Lung (tissue), 12 donors: ENCODE measurements around the gene ABCD2. TPM values are rescaled to one million over a fixed set of nuclear protein-coding genes. Genes with fewer than 3 reads are reported as not detected.

Source experiments
- ATAC-seq: fragments of 200-7000 bp; cut with Tn5 transposase; one replicate; pipeline ENCODE4 v1.9.1; 2020; ENCODE audit warnings: moderate number of reproducible peaks; ENCODE audit not compliant: insufficient read depth, low FRiP score
- DNase-seq, 3 donors: peaks; one replicate each; pipeline ENCODE4 v3.0.0-alpha.2; 2013 to 2017
- H3K27ac ChIP-seq, 2 donors: one replicate each; pipeline ENCODE4 v1.5.1; 2013; ENCODE audit warnings: mild to moderate bottlenecking in 2 of 2, moderate library complexity in 2 of 2, control low read depth in 1 of 2, inconsistent platforms in 1 of 2, low read depth in 1 of 2, low read length in 1 of 2
- H3K27me3 ChIP-seq, 3 donors: one replicate each; pipeline ENCODE4 v1.5.1; 2013; ENCODE audit warnings: low read length in 2 of 3; ENCODE audit not compliant: control insufficient read depth in 3 of 3, insufficient read depth in 3 of 3
- H3K36me3 ChIP-seq, 4 donors: one replicate each; pipeline ENCODE4 v1.5.1; 2013; ENCODE audit warnings: low read length in 4 of 4, mild to moderate bottlenecking in 1 of 4, moderate library complexity in 1 of 4; ENCODE audit not compliant: control insufficient read depth in 4 of 4, insufficient read depth in 4 of 4
- H3K4me1 ChIP-seq, 5 donors: one replicate each; pipeline ENCODE4 v1.5.1; 2013; ENCODE audit warnings: low read length in 5 of 5, mild to moderate bottlenecking in 2 of 5, moderate library complexity in 1 of 5; ENCODE audit not compliant: control insufficient read depth in 5 of 5, insufficient read depth in 5 of 5
- H3K4me3 ChIP-seq: one replicate; pipeline ENCODE4 v1.5.1; 2013; ENCODE audit warnings: mild to moderate bottlenecking, control low read depth, moderate library complexity
- H3K9ac ChIP-seq, 2 donors: one replicate each; pipeline ENCODE4 v1.5.1; 2013; ENCODE audit warnings: low read length in 2 of 2, control low read depth in 1 of 2; ENCODE audit not compliant: insufficient read depth in 1 of 2
- H3K9me3 ChIP-seq, 4 donors: one replicate each; pipeline ENCODE4 v1.5.1; 2013; ENCODE audit warnings: low read length in 3 of 4, mild to moderate bottlenecking in 1 of 4, moderate library complexity in 1 of 4; ENCODE audit not compliant: control insufficient read depth in 4 of 4, insufficient read depth in 3 of 4
- WGBS, 2 donors: extraction: QIAGEN DNeasy Blood & Tissue Kit; methylation state at CpG; one replicate each; pipeline ENCODE4 v1.1.7; 2013; 5-methylcytosine and 5-hydroxymethylcytosine counted together
- polyA plus RNA-seq, 2 donors: library from polyadenylated mRNA; stranded (reverse); fragments of 200-250 nt; gene quantifications; one replicate each; pipeline ENCODE4 v1.2.1, GENCODE V29; 2013
- total RNA-seq, 2 donors: library from RNA; depleted of rRNA in 1 of 2; stranded (reverse); fragments of >200 nt in 1 of 2; gene quantifications; one replicate each; pipeline ENCODE4 v1.2.1, GENCODE V29; 2014 to 2021
- TF ChIP-seq, protein P1 (sequence below): IDR thresholded peaks from 2 replicates; pipeline ENCODE4 v1.5.1; 2012; ENCODE audit warnings: mild to moderate bottlenecking; ENCODE audit errors: control extremely low read depth, extremely low read depth
- donor health status: control.
- donor health status: control.
- donor health status: Bipolar disorder and iron deficiency.
- donor health status: healthy.
- donor health status: DM: yes; HTN: yes; CAD: no.

Gene ABCD2
- total and polyA plus RNA-seq, 4 donors: 0.13 to 1.1 (median 0.47) TPM

DNA sequence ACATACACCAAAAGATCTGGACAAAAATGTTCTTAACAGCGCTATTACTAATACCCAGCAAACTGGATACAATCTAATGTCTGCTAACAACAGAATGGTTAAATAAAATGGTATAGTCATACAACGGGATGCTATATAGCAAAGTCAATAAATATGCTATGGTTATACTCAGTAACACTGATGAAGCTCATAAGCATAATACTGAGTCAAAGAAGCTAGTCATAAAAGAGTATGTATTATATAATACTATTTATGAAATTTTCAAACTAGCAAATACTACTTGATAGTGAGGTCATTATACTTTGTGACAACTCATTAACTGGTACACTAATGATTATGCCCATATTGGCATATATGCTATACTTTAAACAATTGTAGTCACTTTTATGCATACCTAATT lies 7.4 kb downstream of the ABCD2 start:
- Histone ChIP-seq H3K4me1 (no peaks in the 10 kb centered on the region), H3K4me3 (no peak overlapping the region), H3K9me3 (no peaks in the 10 kb centered on the region), H3K36me3 (no peaks in the 10 kb centered on the region), H3K9ac (no peak overlapping the region), H3K27ac (no peak overlapping the region), H3K27me3 (no peaks in the 10 kb centered on the region)
- WGBS, 2 donors: 50 to 85% methylated on average over 2 of the region's 2 CpGs
- TF ChIP-seq, protein P1, sequence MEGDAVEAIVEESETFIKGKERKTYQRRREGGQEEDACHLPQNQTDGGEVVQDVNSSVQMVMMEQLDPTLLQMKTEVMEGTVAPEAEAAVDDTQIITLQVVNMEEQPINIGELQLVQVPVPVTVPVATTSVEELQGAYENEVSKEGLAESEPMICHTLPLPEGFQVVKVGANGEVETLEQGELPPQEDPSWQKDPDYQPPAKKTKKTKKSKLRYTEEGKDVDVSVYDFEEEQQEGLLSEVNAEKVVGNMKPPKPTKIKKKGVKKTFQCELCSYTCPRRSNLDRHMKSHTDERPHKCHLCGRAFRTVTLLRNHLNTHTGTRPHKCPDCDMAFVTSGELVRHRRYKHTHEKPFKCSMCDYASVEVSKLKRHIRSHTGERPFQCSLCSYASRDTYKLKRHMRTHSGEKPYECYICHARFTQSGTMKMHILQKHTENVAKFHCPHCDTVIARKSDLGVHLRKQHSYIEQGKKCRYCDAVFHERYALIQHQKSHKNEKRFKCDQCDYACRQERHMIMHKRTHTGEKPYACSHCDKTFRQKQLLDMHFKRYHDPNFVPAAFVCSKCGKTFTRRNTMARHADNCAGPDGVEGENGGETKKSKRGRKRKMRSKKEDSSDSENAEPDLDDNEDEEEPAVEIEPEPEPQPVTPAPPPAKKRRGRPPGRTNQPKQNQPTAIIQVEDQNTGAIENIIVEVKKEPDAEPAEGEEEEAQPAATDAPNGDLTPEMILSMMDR: no peak
- no peak for ATAC-seq
- no peak for DNase-seq

DNA sequence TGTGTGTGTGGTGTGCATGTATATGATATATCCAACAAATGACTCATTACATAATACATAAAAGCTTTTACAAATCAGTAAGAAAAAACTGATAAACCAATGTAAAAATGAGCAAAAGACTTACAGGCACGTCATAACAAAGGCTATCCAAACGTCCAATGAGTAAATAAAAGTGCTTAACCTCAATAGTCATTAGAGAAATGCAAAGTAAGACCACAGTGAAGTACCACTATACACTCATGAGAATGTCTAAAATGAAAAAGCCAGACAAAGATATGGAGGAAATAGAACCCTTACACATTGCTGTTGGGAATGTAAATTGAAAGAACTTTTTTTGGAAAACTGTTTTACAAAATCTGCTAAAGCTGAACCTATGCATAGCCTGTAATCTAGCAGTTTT lies 7.8 kb downstream of the ABCD2 start:
- Histone ChIP-seq H3K4me1 (no peaks in the 10 kb centered on the region), H3K9me3 (no peaks in the 10 kb centered on the region), H3K36me3 (no peaks in the 10 kb centered on the region), H3K4me3 (no peak overlapping the region), H3K27me3 (no peaks in the 10 kb centered on the region), H3K27ac (no peak overlapping the region), H3K9ac (no peak overlapping the region)
- 45 to 67% methylated on average over 2 of the region's 2 CpGs for WGBS, 2 donors
- ATAC-seq (no peak), DNase-seq (no peak)
- TF ChIP-seq, protein P1: no peak

DNA sequence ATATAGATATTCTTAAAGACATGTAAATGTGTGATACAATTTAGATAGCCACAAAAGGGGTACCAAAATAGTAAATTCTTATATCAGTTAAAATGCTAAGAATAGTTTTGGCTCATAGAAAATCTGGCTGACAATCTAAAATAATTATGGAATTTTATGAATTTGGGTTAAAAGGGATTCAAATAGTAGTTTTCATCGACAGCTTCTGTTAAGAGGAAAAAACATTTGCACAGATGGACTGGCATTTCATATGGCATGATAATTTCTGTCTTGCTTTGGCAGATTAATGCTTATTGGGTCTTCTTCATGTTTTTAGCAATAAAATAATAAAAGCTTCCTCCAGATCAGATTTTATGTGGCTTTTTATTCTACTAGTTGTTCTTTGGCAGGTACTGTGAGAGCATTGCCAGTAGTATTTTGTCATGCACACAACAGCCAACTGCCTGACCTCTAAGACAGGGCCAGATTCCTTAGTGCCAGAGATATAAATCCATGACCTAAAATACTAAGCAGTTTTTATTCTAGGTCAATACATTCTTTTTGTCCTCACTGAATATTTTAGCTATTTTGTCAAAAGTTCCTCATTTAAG lies 9.1 kb downstream of the ABCD2 start:
- WGBS, 2 donors: 75 to 83% methylated on average over 1 of the region's 1 CpG
- DNase-seq: no peak
- Histone ChIP-seq H3K9me3 (no peaks in the 10 kb centered on the region), H3K27me3 (no peaks in the 10 kb centered on the region), H3K9ac (no peak overlapping the region), H3K4me3 (no peak overlapping the region), H3K36me3 (no peaks in the 10 kb centered on the region), H3K4me1 (no peaks in the 10 kb centered on the region), H3K27ac (no peak overlapping the region)
- TF ChIP-seq, protein P1: no peak
- ATAC-seq: no peak

DNA sequence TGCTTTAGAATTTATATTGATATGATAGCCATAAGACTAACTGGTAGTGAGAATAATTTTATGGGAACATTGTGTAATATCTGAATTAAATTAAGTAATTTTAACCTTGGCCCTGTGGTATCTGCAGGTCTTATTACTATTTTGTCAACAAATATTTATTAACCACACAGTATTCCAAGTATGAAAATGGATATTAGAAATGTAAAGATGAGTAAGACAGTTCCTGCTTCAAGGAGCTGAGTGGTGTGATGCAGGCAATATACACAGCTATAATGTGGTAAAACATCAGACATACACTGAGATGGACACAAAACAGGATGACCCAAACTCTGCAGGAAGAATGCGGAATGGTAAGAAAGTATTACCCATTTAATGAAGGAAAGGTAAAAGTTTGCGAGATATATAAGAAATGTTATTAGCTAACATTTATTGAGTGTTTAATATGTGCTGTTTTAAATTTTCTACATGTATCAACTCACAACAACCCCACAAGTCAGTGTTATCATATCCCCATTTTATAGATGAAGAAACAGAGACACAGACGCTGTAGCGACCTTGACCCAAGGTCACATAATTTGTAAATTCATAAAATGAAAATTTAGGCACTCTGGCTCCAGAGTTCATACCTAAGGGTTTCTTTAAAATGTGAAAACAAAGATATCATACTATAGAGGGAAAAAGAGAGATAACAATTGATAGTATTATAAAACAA lies 12.7 kb downstream of the ABCD2 start:
- H3K9ac ChIP-seq: no peak overlapping the region
- DNase-seq (no peak), ATAC-seq (no peak)
- H3K27ac ChIP-seq: no peak overlapping the region
- no peaks in the 10 kb centered on the region for H3K36me3 ChIP-seq
- H3K27me3 ChIP-seq: no peaks in the 10 kb centered on the region
- no peak overlapping the region for H3K4me3 ChIP-seq
- no peaks in the 10 kb centered on the region for H3K4me1 ChIP-seq
- TF ChIP-seq, protein P1: no peak
- 92 to 93% methylated on average over 4 of the region's 4 CpGs for WGBS, 2 donors
- H3K9me3 ChIP-seq: no peaks in the 10 kb centered on the region
